ENCODE results near the gene ENKUR.

The ENKUR gene

GRCh38 chr10:24938525-24938924, 77.4 kb downstream of the ENKUR start:
- DNase-seq = no peak

- DNase-seq = no peak
Observed at GRCh38 chr10:24938076-24938475, 77.9 kb downstream of the ENKUR start.

GRCh38 chr10:24935504-24936292, 80.3 kb downstream of the ENKUR start:
- no peak for DNase-seq

Data from CD4-positive, alpha-beta T cell treated with Interleukin-17A for 1 hour (primary cell).